ENCODE measurements around the gene MCTP1.

DNA sequence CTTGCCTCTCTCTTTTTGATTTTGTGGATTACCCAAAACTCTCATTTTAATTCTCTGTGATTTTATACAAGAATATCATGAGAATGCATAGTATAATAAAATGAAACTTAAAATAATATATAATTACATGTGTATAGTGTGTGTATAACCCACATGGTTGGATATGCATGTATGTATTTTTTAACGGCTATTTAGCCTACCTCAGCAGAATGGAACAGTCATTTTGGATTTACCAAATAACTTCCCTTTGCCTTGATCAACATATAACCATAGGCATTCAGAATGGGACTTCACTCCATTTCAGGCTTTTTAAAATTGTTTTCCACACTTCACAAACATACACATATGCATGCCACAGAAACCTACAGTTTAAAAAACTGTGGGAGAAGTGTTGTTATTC, 505.2 kb downstream of the MCTP1 start:
- TF ChIP-seq EZH2 (IDR thresholded peaks at IDR 0.05; ENCODE audit: low read length) = no peak
- no peak for TF ChIP-seq CTCF (optimal IDR thresholded peaks at IDR 0.05 in 1 of 3, IDR thresholded peaks at IDR 0.05 in 1 of 3, conservative IDR thresholded peaks at IDR 0.05 in 1 of 3; ENCODE audit: extremely low read depth in 1 of 3, insufficient read depth in 2 of 3, low read length in 3 of 3)
